ENCODE results near the gene PALM3.

PALM3 gene, protein sequence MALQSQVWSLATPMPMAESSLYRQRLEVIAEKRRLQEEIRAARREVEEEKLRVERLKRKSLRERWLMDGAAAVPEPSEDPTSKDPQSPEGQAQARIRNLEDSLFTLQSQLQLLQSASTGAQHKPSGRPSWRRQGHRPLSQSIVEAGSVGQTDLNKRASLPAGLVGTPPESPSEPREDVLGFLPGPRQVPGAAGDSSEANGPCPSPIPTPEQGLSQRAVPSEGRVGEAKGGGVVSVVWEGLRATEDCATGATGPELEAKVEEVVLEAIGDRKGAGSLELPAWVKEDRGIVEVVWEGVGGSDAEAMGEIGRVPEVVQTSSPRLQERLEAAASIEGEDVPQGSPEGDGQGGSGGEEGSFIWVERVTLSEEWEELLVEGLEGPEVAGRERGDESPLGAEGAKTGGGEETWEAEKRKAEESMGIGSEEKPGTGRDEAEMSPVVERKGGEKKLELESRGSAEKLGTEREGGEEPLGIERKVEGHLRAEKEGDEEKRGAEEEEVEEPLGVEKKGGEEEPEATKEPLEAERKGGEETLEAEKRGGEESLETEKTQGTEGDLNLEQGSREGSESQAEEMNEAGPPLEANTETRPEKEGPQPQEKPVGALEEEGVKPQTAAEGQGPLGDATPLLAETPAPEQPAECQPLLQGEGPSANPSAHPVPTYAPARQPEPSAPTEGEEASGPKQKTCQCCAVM
- total RNA-seq = 0 to 0.04 reads per million in 2 donors

DNA sequence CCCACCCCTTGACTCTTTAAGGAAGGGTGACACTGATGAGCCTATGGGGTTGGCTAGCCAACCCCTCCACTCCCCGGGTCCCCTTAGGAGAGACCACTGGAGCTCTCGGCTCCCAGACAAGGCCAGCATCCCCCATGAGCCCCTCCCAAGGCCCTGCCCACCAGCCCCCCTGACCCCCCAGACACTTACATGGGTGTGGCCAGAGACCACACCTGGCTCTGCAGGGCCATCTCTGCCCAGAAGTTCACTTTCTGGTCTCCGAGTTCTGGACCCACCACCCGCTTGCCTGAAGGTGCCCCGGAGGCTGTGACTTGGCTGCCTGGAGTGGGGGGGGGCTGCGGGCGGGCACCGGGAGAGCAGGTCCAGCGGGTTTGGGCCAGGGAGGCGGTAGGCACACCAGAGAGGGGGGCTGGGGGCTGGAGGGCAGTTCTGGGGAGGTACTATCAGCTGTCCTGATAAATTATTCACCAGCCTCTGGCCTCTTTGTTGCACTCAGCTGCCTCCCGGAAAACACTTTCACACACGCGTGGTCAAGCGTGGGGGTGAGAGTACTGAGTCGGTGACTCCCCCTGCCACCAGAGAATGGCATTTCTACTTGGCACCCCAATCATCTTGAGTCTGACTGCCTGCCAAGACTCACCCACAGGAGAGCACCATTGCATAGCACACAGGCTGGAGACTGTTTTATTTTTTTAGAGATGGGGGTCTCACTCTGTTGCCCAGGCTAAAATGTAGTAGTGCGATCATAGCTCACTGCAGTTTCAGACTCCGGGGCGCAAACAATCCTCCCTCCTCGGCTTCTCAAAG is at the start of gene PALM3:
Gene PALM3 (minus strand): TSS at position 326 of the 807 bp plus-strand sequence. CDS start 96 bp downstream, at position 230.
- DNase-seq = no peak

- DNase-seq = no peak
Measured at GRCh38 chr19:14111486-14111885, 49.6 kb upstream of the PALM3 start.

DNA sequence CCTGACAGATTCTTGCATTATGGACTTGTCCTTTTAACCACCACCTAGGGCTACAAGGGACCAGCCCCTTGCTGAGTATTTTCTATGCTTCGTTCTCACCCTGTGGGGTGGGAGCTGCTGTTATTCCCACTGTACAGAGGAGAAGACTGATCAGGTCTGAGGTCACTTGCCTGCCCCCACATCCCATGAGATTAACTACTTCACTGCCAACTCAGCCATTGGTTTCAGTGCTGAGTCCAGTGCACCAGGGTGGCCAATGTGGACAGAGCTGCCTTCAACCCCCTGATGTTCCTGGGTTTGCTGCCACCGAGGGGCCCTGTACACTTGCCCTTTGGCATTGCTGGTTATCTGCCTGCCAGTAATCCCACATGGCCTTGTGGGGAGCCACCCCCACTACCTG is 48.8 kb upstream of the PALM3 start:
- no peak for DNase-seq

GRCh38 chr19:14107581-14108461 is 45.9 kb upstream of the PALM3 start:
- no peak for DNase-seq

- DNase-seq = no peak
Measured at GRCh38 chr19:14106840-14107239, 45.0 kb upstream of the PALM3 start.

DNA sequence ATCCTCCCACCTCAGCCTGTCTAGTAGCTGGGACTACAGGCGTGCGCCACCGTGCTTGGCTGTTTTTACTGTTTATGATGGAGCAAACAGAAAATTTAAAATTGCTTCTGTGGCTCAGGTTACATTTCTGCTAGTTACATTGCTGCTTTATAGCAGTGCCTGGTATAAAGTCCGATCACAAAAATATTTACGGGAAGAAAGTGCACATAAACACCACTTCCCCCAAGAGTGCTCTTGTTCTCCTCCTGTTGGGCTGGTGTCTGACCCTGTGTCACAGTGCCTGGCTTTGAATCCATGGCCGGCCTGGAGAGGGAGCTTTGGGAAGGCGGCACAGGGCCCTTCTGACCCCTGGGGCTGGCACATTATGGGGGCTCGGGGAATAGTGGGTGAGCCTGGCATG is 43.8 kb upstream of the PALM3 start:
- DNase-seq = no peak

DNA sequence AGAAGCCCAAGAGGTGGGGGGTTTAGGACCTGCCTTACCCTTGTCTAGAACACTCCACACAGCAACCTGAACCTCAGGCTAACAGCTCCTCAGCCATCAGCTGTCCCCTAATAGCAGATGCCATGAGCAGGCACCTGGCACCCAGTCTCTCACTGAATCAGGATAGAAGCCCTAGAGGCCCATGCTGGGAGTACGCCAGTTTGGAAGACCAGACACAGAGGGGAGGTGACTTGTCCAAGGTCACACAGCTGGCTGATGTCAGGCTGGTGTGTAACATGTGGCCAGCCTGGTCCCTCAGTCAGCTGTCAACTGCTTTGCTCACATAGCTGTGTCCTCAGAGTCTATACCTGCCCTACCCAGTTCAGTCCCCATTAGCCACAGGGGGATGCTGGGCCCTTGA is 41.4 kb upstream of the PALM3 start:
- no peak for DNase-seq

DNA sequence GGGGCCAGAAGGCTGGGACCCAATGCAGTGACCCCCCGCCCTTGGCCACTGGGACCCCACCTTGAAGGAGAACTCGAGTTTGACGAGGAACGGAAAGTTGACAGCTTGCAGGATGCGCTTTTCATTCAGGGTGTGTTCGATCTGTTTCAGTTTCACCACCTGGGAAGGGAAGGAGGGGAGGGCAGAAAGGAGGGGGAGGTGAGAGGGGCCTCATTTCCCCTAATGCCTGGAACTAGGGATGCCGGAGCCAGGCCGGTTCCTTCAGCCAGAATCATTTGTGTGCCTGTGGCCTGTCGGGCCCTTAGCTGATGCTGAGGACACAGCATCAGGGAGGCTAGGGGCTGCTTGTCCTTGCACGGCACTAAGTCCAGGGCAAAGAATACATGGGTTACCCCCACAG is 40.9 kb upstream of the PALM3 start:
- no peak for DNase-seq

DNA sequence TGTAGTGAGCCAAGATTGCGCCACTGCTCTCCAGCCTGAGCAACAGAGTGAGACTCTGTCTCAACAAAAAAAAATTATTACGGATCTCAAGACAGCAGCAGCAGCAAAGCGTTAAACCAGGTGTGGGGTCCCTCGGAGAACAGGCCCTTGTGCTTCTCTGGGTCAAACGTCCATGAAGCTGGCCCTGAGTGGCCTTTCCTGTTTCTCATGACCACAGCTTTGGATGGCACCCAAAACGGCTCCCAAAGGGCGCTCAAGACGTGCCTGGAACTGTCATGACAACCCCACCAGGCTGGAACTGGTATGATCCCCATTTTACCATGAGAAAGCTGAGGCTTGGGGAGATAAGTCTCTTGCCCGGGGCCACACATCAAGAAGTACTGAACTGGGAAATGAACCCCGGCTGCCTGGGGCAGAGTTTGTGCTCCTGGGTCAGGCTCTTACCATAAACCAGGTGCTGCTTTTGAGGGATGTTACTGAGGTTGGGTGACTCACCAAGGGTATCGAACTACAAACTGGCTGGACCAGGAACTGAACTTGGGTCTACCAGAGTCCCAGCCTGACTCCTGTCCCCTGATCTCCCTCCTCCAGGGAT is 40.3 kb upstream of the PALM3 start:
- DNase-seq = no peak

- DNase-seq = no peak
Measured at GRCh38 chr19:14101003-14101545, 39.2 kb upstream of the PALM3 start.

DNA sequence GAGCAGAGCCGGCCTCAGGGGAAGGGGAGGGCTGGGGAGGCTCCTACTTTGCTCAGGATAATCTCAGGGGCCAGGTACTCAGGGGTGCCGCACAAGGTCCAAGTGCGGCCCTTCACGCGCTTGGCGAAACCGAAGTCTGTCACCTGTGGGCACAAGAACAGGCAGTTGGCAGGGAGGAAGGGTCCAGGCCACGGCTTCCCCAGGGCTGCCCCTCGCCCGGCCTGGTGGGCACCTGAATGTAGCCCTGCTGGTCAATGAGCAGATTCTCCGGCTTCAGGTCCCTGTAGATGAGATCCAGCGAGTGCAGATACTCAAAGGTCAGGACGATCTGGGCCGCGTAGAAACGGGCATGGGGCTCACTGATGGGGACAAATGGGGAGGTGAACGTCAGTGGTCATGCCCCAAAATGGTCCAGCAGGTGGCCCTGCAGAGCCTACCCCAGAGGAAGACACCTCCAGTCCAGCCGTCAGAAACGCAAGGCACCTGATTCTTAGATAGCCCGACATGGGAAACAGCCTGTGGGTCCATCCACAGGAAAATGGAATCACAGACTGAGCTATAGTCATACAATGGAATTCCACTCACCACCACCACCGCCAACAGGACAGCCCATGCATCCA is 35.8 kb upstream of the PALM3 start:
- no peak for DNase-seq

DNA sequence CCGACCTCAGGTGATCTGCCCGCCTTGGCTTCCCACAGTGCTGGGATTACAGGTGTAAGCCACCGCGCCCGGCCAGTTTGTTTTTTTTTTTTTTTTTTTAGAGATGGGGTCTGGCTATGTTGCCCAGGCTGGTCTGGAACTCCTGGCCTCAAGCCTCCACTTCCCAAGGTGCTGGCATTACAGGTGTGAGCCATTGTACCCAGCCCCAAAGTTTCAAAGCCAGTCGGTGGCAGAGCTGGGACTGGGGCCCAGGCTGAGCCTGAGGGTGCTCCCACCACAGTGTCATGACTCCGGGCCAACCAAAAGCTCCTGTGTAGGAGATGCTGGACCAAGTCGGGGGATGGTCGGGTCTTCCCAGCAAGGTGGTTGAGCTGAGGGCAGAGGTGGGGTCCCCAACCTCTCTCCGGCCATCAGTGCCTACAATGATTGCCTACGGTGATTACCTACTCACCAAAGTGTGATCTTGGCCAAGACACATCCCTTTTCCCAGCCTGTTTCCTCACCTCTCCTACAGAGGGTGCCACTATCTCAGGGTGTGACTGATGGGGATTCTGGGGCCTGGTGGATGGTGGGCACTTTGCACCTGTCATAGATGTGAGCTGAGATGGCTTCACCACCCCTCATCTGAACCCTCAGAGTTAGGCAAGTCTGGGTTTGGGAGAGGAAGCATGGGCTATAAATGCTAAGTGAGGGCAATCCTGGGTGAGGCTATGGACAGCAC is 34.6 kb upstream of the PALM3 start:
- DNase-seq = no peak

- no peak for DNase-seq
Measured at GRCh38 chr19:14094854-14095253, 33.0 kb upstream of the PALM3 start.

DNA sequence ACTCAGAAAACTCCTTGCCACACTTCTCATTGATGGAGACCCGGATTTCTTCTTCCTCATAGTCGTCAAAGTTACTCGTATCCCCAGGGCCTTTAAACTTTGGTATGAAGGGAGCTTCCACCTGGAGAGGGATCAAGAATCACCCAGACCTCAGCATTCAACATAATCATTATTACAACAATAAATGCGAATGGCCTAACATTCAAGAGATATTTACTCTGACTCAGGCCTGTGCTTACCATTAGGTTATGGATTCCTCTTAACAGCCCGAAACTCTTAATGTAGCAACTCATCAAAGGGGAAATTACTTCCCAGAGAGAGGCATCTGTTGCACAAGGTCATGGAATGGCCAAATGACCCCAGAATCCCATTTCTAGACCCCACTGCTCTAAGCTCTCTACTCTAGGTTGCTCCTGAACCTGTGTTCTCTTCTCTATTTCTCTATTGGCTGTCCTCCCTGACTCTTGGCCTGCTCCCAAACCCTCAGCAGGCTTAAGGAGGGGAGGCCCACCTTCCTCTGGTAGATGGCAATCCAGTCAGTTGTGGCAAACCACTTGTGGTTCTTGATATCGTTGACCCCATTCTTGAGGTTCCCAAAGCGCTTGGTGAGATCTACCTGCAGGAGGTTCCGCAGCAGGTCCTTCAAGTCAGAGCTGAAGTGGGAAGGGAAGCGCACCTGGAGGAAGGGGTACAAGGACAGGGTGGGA is 31.4 kb upstream of the PALM3 start:
- DNase-seq = no peak

DNA sequence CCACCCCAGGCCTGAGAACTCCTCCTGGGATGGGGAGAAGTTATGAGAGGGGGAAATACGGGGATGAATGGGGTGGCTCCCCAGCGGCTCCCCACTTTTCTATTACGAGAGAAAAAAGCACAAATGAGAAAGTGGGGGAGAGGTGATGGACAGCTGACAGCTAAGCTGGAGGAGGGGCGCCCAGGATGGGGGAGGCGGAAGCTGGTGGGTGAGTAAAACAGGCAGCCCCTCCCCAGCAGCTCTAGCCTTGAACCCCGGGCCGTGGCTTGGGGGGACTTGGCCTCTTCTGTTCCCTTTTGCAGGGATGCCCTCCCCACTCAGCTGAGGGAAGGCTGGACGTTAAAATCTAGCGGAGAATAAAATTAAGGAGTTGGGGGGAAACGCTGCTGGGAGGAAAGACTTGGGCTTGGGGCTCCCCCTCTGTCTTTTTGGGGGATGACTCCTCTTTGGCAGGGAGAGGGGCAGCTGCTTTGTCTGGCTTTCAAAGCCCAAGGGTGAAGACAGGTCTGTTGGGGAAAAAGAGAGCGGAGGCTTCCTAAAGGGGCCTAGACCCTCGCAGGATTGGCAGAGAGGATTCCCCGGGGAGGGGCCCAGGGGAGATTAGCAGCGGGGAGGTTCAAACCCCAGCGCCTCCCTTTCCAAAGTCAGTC is 30.1 kb upstream of the PALM3 start:
- DNase-seq = no peak

DNA sequence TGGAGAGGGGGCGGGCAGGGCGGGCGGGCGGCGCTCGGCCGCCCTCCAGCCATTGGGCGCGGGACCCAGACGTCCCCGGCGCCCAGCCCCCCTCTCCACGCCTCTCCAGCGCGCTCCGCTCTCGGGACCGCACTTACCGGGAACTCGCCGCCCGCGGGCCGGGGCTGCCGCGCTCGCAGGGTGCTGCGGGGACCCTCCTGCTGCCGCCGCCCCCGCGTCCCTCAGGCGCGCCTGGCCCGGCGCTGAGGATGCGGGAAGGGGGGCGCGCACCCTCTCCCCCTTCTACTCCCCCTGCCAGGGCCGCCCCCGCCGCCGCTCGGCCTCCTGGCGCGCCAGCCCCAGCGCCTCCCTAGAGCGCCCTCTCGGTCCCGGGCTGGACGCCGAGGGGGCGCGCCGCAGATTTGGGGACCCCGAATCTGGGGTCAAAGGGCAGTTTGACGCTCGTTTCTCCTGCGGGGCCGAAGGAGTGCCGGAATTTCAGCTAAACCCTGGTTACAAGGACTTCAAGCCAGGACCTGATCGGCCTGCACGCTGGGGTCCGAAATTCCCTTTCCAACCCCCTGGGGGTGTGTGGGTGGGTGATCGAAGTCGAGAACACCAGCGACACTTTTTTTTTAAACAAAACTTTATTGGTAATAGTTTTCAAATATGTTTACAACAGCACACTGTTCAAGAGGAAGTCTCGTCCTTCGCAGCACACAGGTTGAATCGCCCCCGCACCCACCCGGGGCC is 29.4 kb upstream of the PALM3 start:
- DNase-seq = peak; percentile 69

- peak; percentile 77 for DNase-seq
Measured at GRCh38 chr19:14090509-14091080, 28.7 kb upstream of the PALM3 start, which contains the start of gene SAMD1. Gene SAMD1, minus strand, starts transcription at chr19:14090751.

Measured in activated gamma-delta T cell (primary cell).